Transverse colon (tissue), 4 donors: ENCODE data around the gene CCNJL. TPM values are rescaled to one million over a fixed set of nuclear protein-coding genes. Genes with fewer than 3 reads are reported as not detected.

Source experiments
- DNase-seq: peaks from one replicate; pipeline ENCODE4 v3.0.0-alpha.2; 2019
- H3K27ac ChIP-seq, 4 donors: fragments of 200-600 bp; sonication (generic); 2 replicates each; pipeline ENCODE4 v1.5.1; 2016 to 2018; ENCODE audit warnings: inconsistent platforms in 4 of 4
- H3K27me3 ChIP-seq: fragments of 200-600 bp; sonication (generic); 2 replicates; pipeline ENCODE4 v1.5.1; 2017; ENCODE audit warnings: inconsistent platforms
- H3K36me3 ChIP-seq, 4 donors: fragments of 200-600 bp; sonication (generic); 2 replicates each; pipeline ENCODE4 v1.5.1; 2017 to 2019; ENCODE audit warnings: inconsistent platforms in 4 of 4
- H3K4me1 ChIP-seq, 4 donors: fragments of 200-600 bp; sonication (generic); 2 replicates each; pipeline ENCODE4 v1.5.1; 2017 to 2020; ENCODE audit warnings: inconsistent platforms in 4 of 4
- H3K4me3 ChIP-seq, 4 donors: fragments of 200-600 bp; sonication (generic); 1 replicate in 1 of 4; 2 replicates in 3 of 4; pipeline versions ENCODE4 v1.5.1 to v1.6.1; 2017 to 2019; ENCODE audit warnings: inconsistent platforms in 4 of 4
- H3K9me3 ChIP-seq, 2 donors: fragments of 200-600 bp; sonication (generic); 2 replicates each; pipeline ENCODE4 v1.5.1; 2017 to 2019; ENCODE audit warnings: inconsistent platforms in 2 of 2
- CTCF ChIP-seq, 5 experiments: fragments of 200-600 bp in 3 of 5; fragments of 450-650 bp in 2 of 5; sonication (generic) in 3 of 5; IDR thresholded peaks; 1 replicate in 2 of 5; 2 replicates in 3 of 5; pipeline ENCODE4 v1.5.1; 2016 to 2017; ENCODE audit warnings: antibody characterized with exemption in 5 of 5, inconsistent platforms in 3 of 5, mild to moderate bottlenecking in 2 of 5, moderate library complexity in 1 of 5
- EP300 ChIP-seq: sonication (generic); formaldehyde crosslinking; IDR thresholded peaks from one replicate; pipeline ENCODE4 v1.6.1; 2017; ENCODE audit warnings: antibody characterized with exemption, low read depth
- POLR2A ChIP-seq: fragments of 450-650 bp; IDR thresholded peaks from one replicate; pipeline ENCODE4 v1.6.1; 2016; ENCODE audit warnings: antibody characterized with exemption, mild to moderate bottlenecking, moderate library complexity
- POLR2AphosphoS5 ChIP-seq, 3 donors: sonication (generic); formaldehyde crosslinking; IDR thresholded peaks; one replicate each; pipeline ENCODE4 v1.6.1; 2016; ENCODE audit warnings: antibody characterized with exemption in 3 of 3
- WGBS, 2 donors: methylation state at CpG; one replicate each; pipeline ENCODE4 v1.1.5; 2018; ENCODE audit warnings: low coverage in 1 of 2; 5-methylcytosine and 5-hydroxymethylcytosine counted together
- in situ Hi-C, 4 donors: fragments of 200-750 bp; cut with MboI; loops; one replicate each; pipeline versions ENCODE4 v1.15.0 to v1.15.1; 2017; ENCODE audit warnings: low sequenced_read_pairs in 3 of 4, low pct_ligation_motif_present in 1 of 4, low pct_unique_long_range_greater_than_20kb in 1 of 4
- intact Hi-C: fragments of 100-400 bp; cut with DNase I; formaldehyde crosslinking; loops from one replicate; pipeline ENCODE4 v1.15.1; 2023; ENCODE audit warnings: low total_unique reads
- total RNA-seq, 4 donors: library from RNA; depleted of rRNA; stranded (reverse); fragments of >200 nt; gene quantifications; one replicate each; pipeline ENCODE4 v1.1.0, GENCODE V29; 2016

Gene CCNJL
- total RNA-seq, 4 donors from 2014 or later, result 23.9 to 37.6 (median 28.3) TPM

GRCh38 chr5:160349935-160350303 is 37.6 kb upstream of the CCNJL start:
- H3K4me1 ChIP-seq, result peaks cover 0 to 3% (median 0%) of the 10 kb centered on the region in 4 donors
- no peak overlapping the region for H3K4me3 ChIP-seq
- no peak overlapping the region for H3K27ac ChIP-seq
- H3K27me3 ChIP-seq, result no peaks in the 10 kb centered on the region
- in situ Hi-C loops, result loop anchor here (5.0 to 25.0 kb wide), 6 partner anchors 145 to 338 kb away; partner anchors contain the start of gene TTC1 (in 1 of the 4)
- no peak for DNase-seq
- no peaks in the 10 kb centered on the region for H3K9me3 ChIP-seq
- WGBS, 2 donors, result 66 to 69% methylated on average over 3 to 4 of the region's 4 CpGs
- no peak for TF ChIP-seq EP300
- TF ChIP-seq POLR2A, result no peak
- no peak for TF ChIP-seq CTCF (IDR thresholded peaks at IDR 0.05)
- TF ChIP-seq POLR2AphosphoS5 (IDR thresholded peaks at IDR 0.05), result no peak
- intact Hi-C loops, result loop anchor here (5.0 kb wide), 2 partner anchors 153 to 328 kb away; no protein-coding TSS in a partner anchor
- H3K36me3 ChIP-seq, result no peaks in the 10 kb centered on the region

- intact Hi-C loops, result loop anchor here (5.0 kb wide), 2 partner anchors 152 to 327 kb away; no protein-coding TSS in a partner anchor
- no peaks in the 10 kb centered on the region for H3K27me3 ChIP-seq
- H3K9me3 ChIP-seq, result no peaks in the 10 kb centered on the region
- H3K4me3 ChIP-seq, result no peak overlapping the region
- peaks cover 0 to 4% (median 0%) of the 10 kb centered on the region in 4 donors for H3K4me1 ChIP-seq
- WGBS, 2 donors, result 94 to 100% methylated on average over 2 to 27 of the region's 27 CpGs
- no peak overlapping the region for H3K27ac ChIP-seq
- TF ChIP-seq POLR2A, result no peak
- no peak for TF ChIP-seq POLR2AphosphoS5 (IDR thresholded peaks at IDR 0.05)
- no peak for TF ChIP-seq EP300
- TF ChIP-seq CTCF (IDR thresholded peaks at IDR 0.05), result no peak
- H3K36me3 ChIP-seq, result no peaks in the 10 kb centered on the region
- DNase-seq, result no peak
- in situ Hi-C loops, result loop anchor here (5.0 to 25.0 kb wide), 6 partner anchors 145 to 337 kb away; partner anchors contain the start of gene TTC1 (in 1 of the 4)
These were observed 37.0 kb upstream of the CCNJL start for GRCh38 chr5:160349249-160349934.

GRCh38 chr5:160348080-160348479 is 35.7 kb upstream of the CCNJL start:
- WGBS, 2 donors, result 91 to 100% methylated on average over 3 to 11 of the region's 11 CpGs
- Histone ChIP-seq H3K4me3 (no peak overlapping the region), H3K9me3 (no peaks in the 10 kb centered on the region), H3K4me1 (peaks cover 0 to 4% (median 0%) of the 10 kb centered on the region in 4 donors), H3K27me3 (no peaks in the 10 kb centered on the region), H3K27ac (no peak overlapping the region), H3K36me3 (no peaks in the 10 kb centered on the region)
- in situ Hi-C loops, result loop anchor here (5.0 to 25.0 kb wide), 6 partner anchors 143 to 336 kb away; partner anchors contain the start of gene TTC1 (in 1 of the 4)
- TF ChIP-seq CTCF (IDR thresholded peaks at IDR 0.05) (no peak), EP300 (no peak), POLR2AphosphoS5 (IDR thresholded peaks at IDR 0.05) (no peak), POLR2A (no peak)
- intact Hi-C loops, result loop anchor here (5.0 kb wide), 2 partner anchors 151 to 326 kb away; no protein-coding TSS in a partner anchor
- no peak for DNase-seq

GRCh38 chr5:160347448-160347847 is 35.1 kb upstream of the CCNJL start:
- Histone ChIP-seq H3K9me3 (no peaks in the 10 kb centered on the region), H3K27me3 (no peaks in the 10 kb centered on the region), H3K4me1 (peaks cover 0 to 4% (median 0%) of the 10 kb centered on the region in 4 donors), H3K36me3 (no peaks in the 10 kb centered on the region), H3K27ac (no peak overlapping the region), H3K4me3 (no peak overlapping the region)
- 47 to 61% methylated on average over 5 to 6 of the region's 6 CpGs for WGBS, 2 donors
- in situ Hi-C loops, result loop anchor here (5.0 to 25.0 kb wide), 6 partner anchors 143 to 335 kb away; partner anchors contain the start of gene TTC1 (in 1 of the 4)
- TF ChIP-seq POLR2A, result no peak
- no peak for TF ChIP-seq POLR2AphosphoS5 (IDR thresholded peaks at IDR 0.05)
- TF ChIP-seq EP300, result no peak
- no peak for TF ChIP-seq CTCF (IDR thresholded peaks at IDR 0.05)
- intact Hi-C loops, result loop anchor here (5.0 kb wide), 2 partner anchors 150 to 325 kb away; no protein-coding TSS in a partner anchor
- DNase-seq, result no peak
